Smooth muscle cell (in vitro differentiated cells): ENCODE data around the gene LGR6. TPM values are rescaled to one million over a fixed set of nuclear protein-coding genes. Genes with fewer than 3 reads are reported as not detected.

ENCODE experiments used
- DNase-seq: peaks from one replicate; lab custom pipeline; 2025; ENCODE audit not compliant: unreplicated experiment; lab: John Stamatoyannopoulos, UW
- H2AFZ ChIP-seq: fragments of 200-600 bp; sonication (generic); 2 replicates; pipeline ENCODE4 v1.6.0; 2016; ENCODE audit warnings: antibody characterized with exemption, low read depth, mild to moderate bottlenecking
- H3F3A ChIP-seq: fragments of 200-600 bp; sonication (generic); 2 replicates; pipeline ENCODE4 v1.6.0; 2017; ENCODE audit warnings: antibody characterized with exemption, low read depth
- H3K27ac ChIP-seq: fragments of 200-600 bp; sonication (generic); 2 replicates; pipeline ENCODE4 v1.5.1; 2016; ENCODE audit warnings: low read depth, mild to moderate bottlenecking
- H3K27me3 ChIP-seq: fragments of 200-600 bp; sonication (generic); 2 replicates; pipeline ENCODE4 v1.6.1; 2016; ENCODE audit warnings: low read depth, mild to moderate bottlenecking
- H3K36me3 ChIP-seq: fragments of 200-600 bp; sonication (generic); 2 replicates; pipeline ENCODE4 v1.5.1; 2016; ENCODE audit warnings: low read depth
- H3K4me1 ChIP-seq: fragments of 200-600 bp; sonication (generic); 2 replicates; pipeline ENCODE4 v1.5.1; 2016; ENCODE audit warnings: low read depth
- H3K4me2 ChIP-seq: fragments of 200-600 bp; sonication (generic); 2 replicates; pipeline ENCODE4 v1.6.0; 2016; ENCODE audit warnings: mild to moderate bottlenecking
- H3K4me3 ChIP-seq: fragments of 200-600 bp; sonication (generic); 2 replicates; pipeline ENCODE4 v1.5.1; 2016; ENCODE audit warnings: mild to moderate bottlenecking
- H3K79me2 ChIP-seq: fragments of 200-600 bp; sonication (generic); 2 replicates; pipeline ENCODE4 v1.6.0; 2016; ENCODE audit warnings: low read depth, mild to moderate bottlenecking
- H3K9ac ChIP-seq: fragments of 200-600 bp; sonication (generic); 2 replicates; pipeline ENCODE4 v1.6.0; 2016; ENCODE audit warnings: low read depth
- H3K9me3 ChIP-seq: fragments of 200-600 bp; sonication (generic); replicated peaks from 2 replicates; pipeline ENCODE4 v1.5.1; 2016; ENCODE audit warnings: low read depth
- H4K20me1 ChIP-seq: fragments of 200-600 bp; sonication (generic); 2 replicates; pipeline ENCODE4 v1.6.0; 2016; ENCODE audit warnings: low read depth
- WGBS: methylation state at CpG from one replicate; pipeline ENCODE4 v1.1.7; 2016; ENCODE audit warnings: low lambda C conversion rate; 5-methylcytosine and 5-hydroxymethylcytosine counted together
- polyA plus RNA-seq: library from polyadenylated mRNA; unstranded; fragments of >200 nt; fragmentation: Nextera tagmentation; extraction: Ambion mirVana; gene quantifications from 2 replicates; pipeline ENCODE4 v1.2.1, GENCODE V29; 2016
- total RNA-seq: library from RNA; depleted of rRNA; stranded (reverse); fragments of >200 nt; gene quantifications from 2 replicates; pipeline ENCODE4 v1.2.3, GENCODE V29; 2014
- TF ChIP-seq, protein P1 (sequence below): fragments of 200-600 bp; sonication (generic); IDR thresholded peaks from 2 replicates; pipeline ENCODE4 v1.5.1; 2017; ENCODE audit warnings: borderline replicate concordance, mild to moderate bottlenecking, antibody characterized with exemption; ENCODE audit not compliant: insufficient read depth, poor library complexity, severe bottlenecking

Gene LGR6
- total and polyA plus RNA-seq, 2 experiments from 2014 or later: 1.8 to 2.9 TPM

DNA sequence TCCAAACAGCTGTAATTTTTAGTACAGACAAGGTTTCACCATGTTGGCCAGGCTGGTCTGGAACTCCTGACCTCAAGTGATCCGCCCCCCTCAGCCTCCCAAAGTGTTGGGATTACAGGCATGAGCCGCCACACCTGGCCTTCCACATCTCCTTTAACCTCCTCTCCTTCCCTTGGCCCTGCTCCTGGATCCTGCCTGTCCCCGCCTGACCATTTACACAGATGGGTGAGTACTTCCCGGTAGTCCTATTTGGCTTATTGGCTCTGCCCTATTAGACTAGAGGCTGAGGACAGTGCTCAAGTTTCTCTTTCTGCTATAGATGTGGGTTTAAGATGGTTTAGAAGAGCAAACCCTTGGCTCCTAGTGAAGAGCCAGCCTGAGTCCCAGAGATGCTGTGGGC, 40.3 kb upstream of the LGR6 start:
- no peak overlapping the region for H2AFZ ChIP-seq
- peaks cover 4% of the 10 kb centered on the region for H3K4me1 ChIP-seq
- no peak overlapping the region for H3K4me3 ChIP-seq
- no peaks in the 10 kb centered on the region for H3K9me3 ChIP-seq
- no peak overlapping the region for H3K27ac ChIP-seq
- no peaks in the 10 kb centered on the region for H4K20me1 ChIP-seq
- H3K27me3 ChIP-seq: no peaks in the 10 kb centered on the region
- no peaks in the 10 kb centered on the region for H3K79me2 ChIP-seq
- H3K36me3 ChIP-seq: no peaks in the 10 kb centered on the region
- H3K4me2 ChIP-seq: no peak overlapping the region
- DNase-seq: no peak
- TF ChIP-seq, protein P1, sequence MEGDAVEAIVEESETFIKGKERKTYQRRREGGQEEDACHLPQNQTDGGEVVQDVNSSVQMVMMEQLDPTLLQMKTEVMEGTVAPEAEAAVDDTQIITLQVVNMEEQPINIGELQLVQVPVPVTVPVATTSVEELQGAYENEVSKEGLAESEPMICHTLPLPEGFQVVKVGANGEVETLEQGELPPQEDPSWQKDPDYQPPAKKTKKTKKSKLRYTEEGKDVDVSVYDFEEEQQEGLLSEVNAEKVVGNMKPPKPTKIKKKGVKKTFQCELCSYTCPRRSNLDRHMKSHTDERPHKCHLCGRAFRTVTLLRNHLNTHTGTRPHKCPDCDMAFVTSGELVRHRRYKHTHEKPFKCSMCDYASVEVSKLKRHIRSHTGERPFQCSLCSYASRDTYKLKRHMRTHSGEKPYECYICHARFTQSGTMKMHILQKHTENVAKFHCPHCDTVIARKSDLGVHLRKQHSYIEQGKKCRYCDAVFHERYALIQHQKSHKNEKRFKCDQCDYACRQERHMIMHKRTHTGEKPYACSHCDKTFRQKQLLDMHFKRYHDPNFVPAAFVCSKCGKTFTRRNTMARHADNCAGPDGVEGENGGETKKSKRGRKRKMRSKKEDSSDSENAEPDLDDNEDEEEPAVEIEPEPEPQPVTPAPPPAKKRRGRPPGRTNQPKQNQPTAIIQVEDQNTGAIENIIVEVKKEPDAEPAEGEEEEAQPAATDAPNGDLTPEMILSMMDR: no peak
- H3K9ac ChIP-seq: no peak overlapping the region
- H3F3A ChIP-seq: no peaks in the 10 kb centered on the region
- 93% methylated on average over 4 of the region's 4 CpGs for WGBS

DNA sequence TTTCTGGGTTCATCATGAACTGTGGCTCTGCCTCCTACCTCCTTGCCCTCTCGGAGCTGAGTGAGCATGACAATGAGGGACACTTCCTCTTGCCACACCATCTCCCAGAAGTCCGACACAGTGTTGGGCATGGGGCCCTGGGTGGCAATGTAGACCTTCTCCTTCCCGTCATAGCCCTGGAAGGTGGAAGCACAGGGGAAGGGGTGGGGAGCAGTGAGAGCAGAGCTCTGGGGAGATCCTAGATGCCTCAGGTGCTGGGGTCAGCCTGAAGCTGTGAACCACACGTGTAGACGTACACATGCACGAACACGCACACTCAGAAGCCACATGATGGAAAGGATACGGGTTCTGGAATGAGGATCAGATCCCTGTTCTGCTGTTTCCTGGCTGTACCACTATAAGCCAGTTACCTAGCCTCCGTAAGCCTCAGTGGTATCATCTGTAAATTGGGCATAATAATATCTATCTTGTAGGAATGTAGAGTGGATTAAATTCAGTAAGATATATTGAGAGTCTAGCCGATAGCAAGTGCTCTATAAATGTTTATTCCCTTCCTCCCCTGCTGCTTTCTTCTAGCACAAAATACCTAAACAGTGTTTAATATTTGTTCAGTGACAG, 39.3 kb upstream of the LGR6 start:
- TF ChIP-seq, protein P1: no peak
- no peaks in the 10 kb centered on the region for H4K20me1 ChIP-seq
- H3K27ac ChIP-seq: no peak overlapping the region
- no peak overlapping the region for H3K9ac ChIP-seq
- DNase-seq: no peak
- no peak overlapping the region for H3K4me2 ChIP-seq
- H3K36me3 ChIP-seq: no peaks in the 10 kb centered on the region
- no peaks in the 10 kb centered on the region for H3K9me3 ChIP-seq
- no peaks in the 10 kb centered on the region for H3K79me2 ChIP-seq
- whole genome bisulfite sequencing: 88% methylated on average over 10 of the region's 10 CpGs
- H3K27me3 ChIP-seq: no peaks in the 10 kb centered on the region
- H3F3A ChIP-seq: no peaks in the 10 kb centered on the region
- peaks cover 2% of the 10 kb centered on the region for H3K4me1 ChIP-seq
- H2AFZ ChIP-seq: no peak overlapping the region
- no peak overlapping the region for H3K4me3 ChIP-seq

DNA sequence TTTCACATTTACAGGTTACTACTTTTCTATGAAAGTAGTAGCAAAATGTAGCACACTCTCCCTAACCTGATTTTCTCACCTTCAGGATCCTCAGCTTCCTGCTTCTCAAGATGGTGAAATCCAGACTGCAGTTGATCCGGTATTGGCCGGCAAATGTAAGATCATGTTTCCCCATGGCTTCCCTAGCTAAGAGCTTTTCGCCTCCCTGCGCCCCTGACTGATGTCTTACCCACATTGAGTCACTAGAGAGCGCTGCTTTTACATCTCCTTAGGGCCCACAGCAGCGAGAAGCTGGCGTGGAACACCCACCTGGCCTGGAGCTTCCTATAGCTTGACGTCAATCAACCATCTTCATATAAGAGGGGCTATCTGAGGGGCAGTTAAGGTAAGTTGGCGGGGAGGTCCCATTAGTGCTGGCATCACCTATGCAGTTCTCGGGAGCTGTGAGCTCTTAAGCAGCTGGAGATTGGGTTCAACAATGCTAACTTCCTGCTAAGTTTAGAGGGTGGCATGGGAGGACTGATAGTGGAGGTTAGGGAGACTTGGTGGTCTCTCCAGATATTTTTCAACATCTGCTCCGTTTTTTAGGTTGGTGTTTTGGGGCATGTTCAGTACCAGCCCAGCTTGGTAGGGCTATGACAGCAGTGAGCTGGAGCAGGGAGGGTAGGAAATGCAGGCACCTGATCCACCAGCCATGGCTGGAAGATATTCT, 38.7 kb upstream of the LGR6 start:
- no peaks in the 10 kb centered on the region for H3K79me2 ChIP-seq
- H3F3A ChIP-seq: no peaks in the 10 kb centered on the region
- no peaks in the 10 kb centered on the region for H3K27me3 ChIP-seq
- WGBS: 26% methylated on average over 11 of the region's 11 CpGs
- no peak for DNase-seq
- no peak overlapping the region for H3K9ac ChIP-seq
- no peak overlapping the region for H3K27ac ChIP-seq
- H3K4me1 ChIP-seq: no peaks in the 10 kb centered on the region
- H3K36me3 ChIP-seq: no peaks in the 10 kb centered on the region
- no peak overlapping the region for H2AFZ ChIP-seq
- no peak overlapping the region for H3K4me2 ChIP-seq
- H3K4me3 ChIP-seq: no peak overlapping the region
- TF ChIP-seq, protein P1: peak; percentile 35
- no peaks in the 10 kb centered on the region for H3K9me3 ChIP-seq
- H4K20me1 ChIP-seq: no peaks in the 10 kb centered on the region

DNA sequence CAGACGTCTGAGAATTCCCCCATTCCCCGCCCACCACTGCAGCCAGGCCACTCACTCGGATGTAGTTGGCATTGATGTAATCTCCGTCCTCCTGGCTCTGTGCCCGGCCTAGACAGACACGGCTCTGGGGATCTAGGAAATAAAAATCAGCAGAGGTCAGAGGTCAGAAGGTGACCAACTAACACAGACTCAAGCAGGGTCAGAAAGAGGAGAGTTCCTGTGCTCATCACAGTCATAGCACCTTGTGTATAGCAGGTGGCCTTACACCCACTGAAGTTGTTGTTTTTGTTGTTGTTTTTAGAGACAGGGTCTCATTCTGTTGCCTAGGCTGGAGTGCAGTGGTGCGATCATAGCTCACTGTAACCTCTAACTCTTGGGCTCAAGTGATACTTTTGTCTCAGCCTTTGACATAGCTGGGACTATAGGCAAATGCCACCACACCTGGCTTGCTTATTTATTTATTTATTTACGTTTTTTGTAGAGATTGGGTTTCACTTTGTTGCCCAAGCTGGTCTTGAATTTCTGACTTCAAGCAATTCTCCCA, 38.0 kb upstream of the LGR6 start:
- H3K4me2 ChIP-seq: no peak overlapping the region
- no peaks in the 10 kb centered on the region for H3K27me3 ChIP-seq
- 58% methylated on average over 8 of the region's 8 CpGs for WGBS
- H3K27ac ChIP-seq: no peak overlapping the region
- H4K20me1 ChIP-seq: no peaks in the 10 kb centered on the region
- H2AFZ ChIP-seq: no peak overlapping the region
- H3K9me3 ChIP-seq: no peaks in the 10 kb centered on the region
- TF ChIP-seq, protein P1: no peak
- no peak overlapping the region for H3K4me3 ChIP-seq
- DNase-seq: no peak
- no peak overlapping the region for H3K9ac ChIP-seq
- no peaks in the 10 kb centered on the region for H3F3A ChIP-seq
- no peaks in the 10 kb centered on the region for H3K79me2 ChIP-seq
- H3K36me3 ChIP-seq: no peaks in the 10 kb centered on the region
- H3K4me1 ChIP-seq: no peaks in the 10 kb centered on the region
